Measurements from ENCODE around the gene TNFSF13. TPM values are rescaled to one million over a fixed set of nuclear protein-coding genes. Genes with fewer than 3 reads are reported as not detected.

The TNFSF13 gene
- total RNA-seq, 3 donors from 2014 or later (not counting 1 experiment from before 2014, with no cell fraction given), result 2.7 to 11.1 (median 2.7) TPM

- intact Hi-C loops (cut with micrococcal nuclease), result loop anchor here (1.0 to 5.0 kb wide), 7 partner anchors 11 to 270 kb away; partner anchors contain the start of genes EIF5A, FXR2, MPDU1 and POLR2A
- Mint-ChIP-seq H3K36me3 (peaks cover 15% of the 10 kb centered on the region), H3K4me1 (peaks cover 43 to 47% of the 10 kb centered on the region in 2 donors), H3K27me3 (ENCODE audit: low read depth in 2 of 2) (no peaks in the 10 kb centered on the region), H3K4me3 (peak overlapping the region; percentile 99), H3K27ac (peak overlapping the region; percentile 98 to 100), H3K9me3 (no peaks in the 10 kb centered on the region)
- Histone ChIP-seq H3K4me1 (ENCODE audit: control insufficient read depth, insufficient read depth, low read length) (peaks cover 30% of the 10 kb centered on the region), H3K27me3 (ENCODE audit: control insufficient read depth, insufficient read depth, low read length) (no peaks in the 10 kb centered on the region), H3K27ac (ENCODE audit: low read length) (peak overlapping the region; percentile 96), H3K4me3 (ENCODE audit: low read length) (peak overlapping the region; percentile 93), H3K9me3 (ENCODE audit: control insufficient read depth, insufficient read depth, low read length) (no peaks in the 10 kb centered on the region), H3K36me3 (ENCODE audit: control insufficient read depth, insufficient read depth, low read length) (peaks cover 48% of the 10 kb centered on the region)
- peak; percentile 99 to 100 for DNase-seq
- under 1% methylated on average over 73 of the region's 73 CpGs for WGBS (ENCODE audit: insufficient coverage)
- no peak for TF ChIP-seq CTCF (IDR thresholded peaks at IDR 0.05)
- ATAC-seq, result peak; percentile 79 to 93 (median 80)
Measured at GRCh38 chr17:7572588-7573323, 14.2 kb downstream of the TNFSF13 start.

GRCh38 chr17:7573324-7574080 is 15.0 kb downstream of the TNFSF13 start:
- peaks cover 15% of the 10 kb centered on the region for H3K36me3 Mint-ChIP-seq
- no peaks in the 10 kb centered on the region for H3K9me3 Mint-ChIP-seq
- H3K4me1 Mint-ChIP-seq, result peaks cover 43 to 47% of the 10 kb centered on the region in 2 donors
- Histone ChIP-seq H3K36me3 (ENCODE audit: control insufficient read depth, insufficient read depth, low read length) (peaks cover 55% of the 10 kb centered on the region), H3K9me3 (ENCODE audit: control insufficient read depth, insufficient read depth, low read length) (no peaks in the 10 kb centered on the region), H3K4me1 (ENCODE audit: control insufficient read depth, insufficient read depth, low read length) (peaks cover 36% of the 10 kb centered on the region), H3K27me3 (ENCODE audit: control insufficient read depth, insufficient read depth, low read length) (no peaks in the 10 kb centered on the region), H3K4me3 (ENCODE audit: low read length) (peak overlapping the region; percentile 93), H3K27ac (ENCODE audit: low read length) (peak overlapping the region; percentile 96)
- intact Hi-C loops (cut with micrococcal nuclease), result loop anchor here (1.0 to 5.0 kb wide), 6 partner anchors 10 to 269 kb away; partner anchors contain the start of genes EIF5A, FXR2, MPDU1 and POLR2A
- no peaks in the 10 kb centered on the region for H3K27me3 Mint-ChIP-seq (ENCODE audit: low read depth in 2 of 2)
- peak; percentile 91 to 97 for DNase-seq
- peak; percentile 51 to 70 (median 53) for ATAC-seq
- peak overlapping the region; percentile 99 for H3K4me3 Mint-ChIP-seq
- no peak for TF ChIP-seq CTCF (IDR thresholded peaks at IDR 0.05)
- H3K27ac Mint-ChIP-seq, result peak overlapping the region; percentile 98 to 100
- WGBS (ENCODE audit: insufficient coverage), result under 1% methylated on average over 71 of the region's 71 CpGs

GRCh38 chr17:7574176-7574953 is 15.8 kb downstream of the TNFSF13 start:
- peaks cover 60% of the 10 kb centered on the region for H3K36me3 ChIP-seq (ENCODE audit: control insufficient read depth, insufficient read depth, low read length)
- H3K4me3 Mint-ChIP-seq, result peak overlapping the region; percentile 99
- DNase-seq (peak in 1 of 2 donors; percentile 29), ATAC-seq (no peak)
- peak overlapping the region; percentile 36 for H3K27ac ChIP-seq (ENCODE audit: low read length)
- no peaks in the 10 kb centered on the region for H3K27me3 ChIP-seq (ENCODE audit: control insufficient read depth, insufficient read depth, low read length)
- H3K4me1 ChIP-seq (ENCODE audit: control insufficient read depth, insufficient read depth, low read length), result peaks cover 45% of the 10 kb centered on the region
- H3K27me3 Mint-ChIP-seq (ENCODE audit: low read depth in 2 of 2), result no peaks in the 10 kb centered on the region
- intact Hi-C loops (cut with micrococcal nuclease), result loop anchor here (5.0 kb wide), 1 partner anchor 268 kb away; no protein-coding TSS in a partner anchor
- peaks cover 48 to 55% of the 10 kb centered on the region in 2 donors for H3K4me1 Mint-ChIP-seq
- H3K9me3 Mint-ChIP-seq, result no peaks in the 10 kb centered on the region
- WGBS (ENCODE audit: insufficient coverage), result 40% methylated on average over 14 of the region's 15 CpGs
- H3K27ac Mint-ChIP-seq, result peak overlapping the region; percentile 98 to 100
- TF ChIP-seq CTCF (IDR thresholded peaks at IDR 0.05), result no peak
- no peaks in the 10 kb centered on the region for H3K9me3 ChIP-seq (ENCODE audit: control insufficient read depth, insufficient read depth, low read length)
- peaks cover 15% of the 10 kb centered on the region for H3K36me3 Mint-ChIP-seq
- peak overlapping the region; percentile 93 for H3K4me3 ChIP-seq (ENCODE audit: low read length)

All from natural killer cell (primary cell).